ENCODE results near the gene APBA2. TPM values are rescaled to one million over a fixed set of nuclear protein-coding genes. Genes with fewer than 3 reads are reported as not detected.

APBA2 gene
- total RNA-seq, 1 donor from 2014 or later, result 26.4 TPM

DNA sequence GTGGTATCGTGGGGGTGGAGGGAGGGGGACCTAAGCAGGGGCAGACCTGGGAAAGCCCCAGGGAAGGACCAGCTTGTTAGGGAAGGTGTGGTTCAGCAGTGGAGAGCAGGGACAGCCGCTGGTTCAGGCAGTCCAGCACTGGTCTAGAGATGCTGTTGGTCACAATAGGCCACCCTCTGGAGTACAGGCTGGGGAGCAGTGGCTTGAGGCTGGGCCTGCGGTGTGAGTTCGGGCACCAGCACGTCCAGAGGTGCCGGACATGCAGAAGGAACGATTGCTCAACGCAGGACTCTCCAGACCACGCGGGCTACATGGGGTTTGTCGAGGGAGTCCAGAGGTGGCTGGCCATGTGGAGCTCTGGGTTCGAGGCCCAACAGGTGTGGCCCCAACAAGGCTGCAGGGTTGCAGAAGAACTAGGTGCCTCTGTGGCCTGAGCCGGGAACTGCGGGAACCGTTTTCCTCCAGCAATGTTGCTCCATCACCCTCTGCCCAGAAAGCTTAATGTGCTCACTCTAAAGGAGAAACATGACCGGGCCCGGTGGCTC is 143.9 kb downstream of the APBA2 start:
- Mint-ChIP-seq H3K36me3 (ENCODE audit: low read depth) (peaks cover 3% of the 10 kb centered on the region), H3K27me3 (ENCODE audit: low read depth) (no peaks in the 10 kb centered on the region), H3K4me3 (ENCODE audit: unreplicated experiment) (no peak overlapping the region), H3K4me1 (ENCODE audit: low read depth) (peaks cover 7% of the 10 kb centered on the region), H3K9me3 (ENCODE audit: low read depth) (no peaks in the 10 kb centered on the region), H3K27ac (ENCODE audit: unreplicated experiment) (no peak overlapping the region)
- TF ChIP-seq CTCF (IDR thresholded peaks at IDR 0.05), result no peak
- DNase-seq (ENCODE audit: low spot score), result no peak

DNA sequence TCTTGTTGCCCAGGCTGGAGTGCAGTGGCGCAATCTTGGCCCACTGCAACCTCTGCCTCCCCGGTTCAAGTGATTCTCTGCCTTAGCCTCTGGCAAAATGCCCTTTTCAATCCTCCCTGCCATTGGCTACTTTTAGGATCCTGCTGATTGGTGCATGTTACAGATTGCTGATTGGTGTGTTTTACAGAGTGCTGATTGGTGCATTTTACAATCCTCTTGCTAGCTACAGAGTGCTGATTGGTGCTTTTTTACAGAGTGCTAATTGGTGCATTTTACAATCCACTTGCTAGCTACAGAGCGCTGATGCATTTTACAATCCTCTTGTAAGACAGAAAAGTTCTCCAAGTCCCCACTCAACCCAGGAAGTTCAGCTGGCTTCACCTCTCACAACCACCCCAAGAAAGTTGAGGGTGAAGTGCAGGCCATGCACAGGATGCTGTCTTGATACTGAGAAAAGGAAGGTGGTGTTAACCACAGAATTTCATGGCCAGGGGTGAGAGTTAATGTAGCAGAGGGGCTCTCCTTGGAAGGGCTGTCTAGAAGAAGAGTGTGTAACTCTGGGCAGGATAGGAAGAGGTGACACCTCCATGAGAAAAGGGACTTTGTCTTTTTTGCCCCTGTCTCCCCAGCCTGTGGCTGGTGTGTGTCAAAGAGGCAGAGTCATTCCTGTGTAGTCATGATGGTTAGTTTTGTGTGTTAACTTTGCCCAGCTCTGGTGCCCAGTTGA is 145.9 kb downstream of the APBA2 start:
- Mint-ChIP-seq H3K27me3 (ENCODE audit: low read depth) (no peaks in the 10 kb centered on the region), H3K27ac (ENCODE audit: unreplicated experiment) (no peak overlapping the region), H3K9me3 (ENCODE audit: low read depth) (no peaks in the 10 kb centered on the region), H3K4me1 (ENCODE audit: low read depth) (peaks cover 7% of the 10 kb centered on the region), H3K4me3 (ENCODE audit: unreplicated experiment) (no peak overlapping the region), H3K36me3 (ENCODE audit: low read depth) (peaks cover 3% of the 10 kb centered on the region)
- no peak for DNase-seq (ENCODE audit: low spot score)
- TF ChIP-seq CTCF (IDR thresholded peaks at IDR 0.05), result no peak

DNA sequence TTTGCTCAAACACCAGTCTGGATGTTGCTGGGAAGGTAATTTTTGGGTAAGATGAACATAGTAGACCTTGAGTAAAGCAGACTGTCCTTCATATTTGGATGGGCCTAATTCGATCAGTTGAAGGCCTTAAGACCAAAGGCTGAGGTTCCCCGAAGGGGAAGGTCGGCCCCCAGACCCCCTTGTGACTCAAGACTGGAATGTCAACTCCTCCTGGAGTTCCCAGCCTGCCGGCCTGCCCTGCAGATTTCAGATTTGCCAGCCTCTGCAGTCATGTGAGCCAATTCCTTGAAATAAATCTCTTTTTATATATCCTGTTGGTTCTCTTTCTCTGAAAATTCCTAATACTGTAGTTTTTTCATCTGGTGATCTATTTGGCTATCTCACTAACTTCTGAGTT is 146.5 kb downstream of the APBA2 start:
- Mint-ChIP-seq H3K36me3 (ENCODE audit: low read depth) (peaks cover 3% of the 10 kb centered on the region), H3K9me3 (ENCODE audit: low read depth) (no peaks in the 10 kb centered on the region), H3K4me1 (ENCODE audit: low read depth) (peaks cover 7% of the 10 kb centered on the region), H3K4me3 (ENCODE audit: unreplicated experiment) (no peak overlapping the region), H3K27me3 (ENCODE audit: low read depth) (no peaks in the 10 kb centered on the region), H3K27ac (ENCODE audit: unreplicated experiment) (no peak overlapping the region)
- TF ChIP-seq CTCF (IDR thresholded peaks at IDR 0.05), result no peak
- DNase-seq (ENCODE audit: low spot score), result no peak

- Mint-ChIP-seq H3K36me3 (ENCODE audit: low read depth) (peaks cover 3% of the 10 kb centered on the region), H3K27ac (ENCODE audit: unreplicated experiment) (no peak overlapping the region), H3K27me3 (ENCODE audit: low read depth) (no peaks in the 10 kb centered on the region), H3K4me1 (ENCODE audit: low read depth) (peaks cover 7% of the 10 kb centered on the region), H3K9me3 (ENCODE audit: low read depth) (no peaks in the 10 kb centered on the region), H3K4me3 (ENCODE audit: unreplicated experiment) (no peak overlapping the region)
- TF ChIP-seq CTCF (IDR thresholded peaks at IDR 0.05), result no peak
- DNase-seq (ENCODE audit: low spot score), result no peak
Measured at GRCh38 chr15:29032751-29033150, 147.0 kb downstream of the APBA2 start.

DNA sequence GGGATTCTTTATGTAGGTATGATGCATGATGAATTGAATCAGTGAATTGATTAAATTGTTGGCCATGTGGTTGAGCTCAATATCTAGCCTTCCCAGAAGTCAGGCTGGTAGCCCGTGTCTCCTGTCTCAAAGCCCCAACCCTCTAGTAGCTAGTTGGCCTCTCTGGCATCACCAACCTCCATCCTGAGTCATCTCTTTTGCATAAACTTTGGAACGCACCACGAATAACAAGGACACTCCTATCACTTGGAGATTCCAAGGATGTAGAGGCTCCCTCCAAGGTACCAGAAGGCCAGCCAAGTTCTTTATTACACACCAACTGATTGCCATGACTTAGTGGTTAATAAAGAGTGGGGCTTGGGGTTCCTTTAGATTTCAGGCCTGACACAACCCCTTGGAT is 148.4 kb downstream of the APBA2 start:
- H3K36me3 Mint-ChIP-seq (ENCODE audit: low read depth), result peaks cover 2% of the 10 kb centered on the region
- no peak for TF ChIP-seq CTCF (IDR thresholded peaks at IDR 0.05)
- peaks cover 14% of the 10 kb centered on the region for H3K4me1 Mint-ChIP-seq (ENCODE audit: low read depth)
- H3K27me3 Mint-ChIP-seq (ENCODE audit: low read depth), result no peaks in the 10 kb centered on the region
- no peaks in the 10 kb centered on the region for H3K9me3 Mint-ChIP-seq (ENCODE audit: low read depth)
- no peak overlapping the region for H3K4me3 Mint-ChIP-seq (ENCODE audit: unreplicated experiment)
- DNase-seq (ENCODE audit: low spot score), result no peak
- H3K27ac Mint-ChIP-seq (ENCODE audit: unreplicated experiment), result no peak overlapping the region

Data from chondrocyte (in vitro differentiated cells).